Kidney tubule cell (primary cell): ENCODE results near the gene DGCR2.
"Not testable (repeated sequence)": the region's sequence is repeated elsewhere in the genome, so short reads cannot be mapped to it uniquely, and the experiment has no call there.

Experiments used
- DNase-seq: peaks from one replicate; pipeline ENCODE4 v3.0.0-alpha.2; 2018; ENCODE audit warnings: low spot score

The DGCR2 gene

GRCh38 chr22:19042285-19043120 is 79.7 kb downstream of the DGCR2 start:
- DNase-seq = no peak

GRCh38 chr22:19041704-19042074 is 80.5 kb downstream of the DGCR2 start:
- no peak for DNase-seq

- no peak for DNase-seq
Observed at GRCh38 chr22:19040888-19041703, 81.1 kb downstream of the DGCR2 start.

- no peak for DNase-seq
Observed at GRCh38 chr22:19040391-19040861, 81.8 kb downstream of the DGCR2 start.

- DNase-seq = no peak
Observed at GRCh38 chr22:19039796-19040280, 82.4 kb downstream of the DGCR2 start.

GRCh38 chr22:19039448-19039780 is 82.8 kb downstream of the DGCR2 start:
- DNase-seq = no peak

GRCh38 chr22:19038728-19039447 is 83.3 kb downstream of the DGCR2 start:
- no peak for DNase-seq

- DNase-seq = no peak
Observed at GRCh38 chr22:19038164-19038546, 84.1 kb downstream of the DGCR2 start.

GRCh38 chr22:19037282-19038163 is 84.7 kb downstream of the DGCR2 start:
- no peak for DNase-seq

- DNase-seq = peak; percentile 12
Observed at GRCh38 chr22:19036523-19037273, 85.5 kb downstream of the DGCR2 start.

GRCh38 chr22:19036229-19036522 is 86.0 kb downstream of the DGCR2 start:
- no peak for DNase-seq

- DNase-seq = no peak
Observed at GRCh38 chr22:19035474-19036228, 86.6 kb downstream of the DGCR2 start.

- not testable (repeated sequence) for DNase-seq
Observed at GRCh38 chr22:19035126-19035473, 87.1 kb downstream of the DGCR2 start.

- not testable (repeated sequence) for DNase-seq
Observed at GRCh38 chr22:19034724-19035120, 87.5 kb downstream of the DGCR2 start.

GRCh38 chr22:19034031-19034723 is 88.0 kb downstream of the DGCR2 start:
- DNase-seq = not testable (repeated sequence)

GRCh38 chr22:19033568-19033905 is 88.7 kb downstream of the DGCR2 start:
- not testable (repeated sequence) for DNase-seq

GRCh38 chr22:19032898-19033567 is 89.2 kb downstream of the DGCR2 start:
- DNase-seq = not testable (repeated sequence)

- DNase-seq = not testable (repeated sequence)
Observed at GRCh38 chr22:19032156-19032785, 89.9 kb downstream of the DGCR2 start.

GRCh38 chr22:19030889-19031252 is 91.3 kb downstream of the DGCR2 start:
- DNase-seq = not testable (repeated sequence)
